Endothelial cell of umbilical vein (primary cell): Measurements from ENCODE around the gene SUCLG2. TPM values are rescaled to one million over a fixed set of nuclear protein-coding genes. Genes with fewer than 3 reads are reported as not detected.

Experiments used
- BruUV-seq: library from RNA; stranded (reverse); fragments of 400-500 nt; replicated peaks from 2 replicates; lab custom pipeline; 2021; lab: Mats Ljungman, UMichigan
- CTCF ChIA-PET: fragments of 300-600, 350-600 bp; sonication (Branson Sonifier 250); formaldehyde crosslinking; loops from one replicate; lab custom pipeline; 2021; ENCODE audit warnings: antibody characterized with exemption, inconsistent platforms; lab: Charles Lee
- POLR2A ChIA-PET: fragments of 300-600, 350-600 bp; sonication (Branson Sonifier 250); formaldehyde crosslinking; loops from one replicate; lab custom pipeline; 2021; ENCODE audit warnings: antibody characterized with exemption, inconsistent platforms; lab: Charles Lee
- DNase-seq: peaks from one replicate; pipeline ENCODE4 v3.0.0-alpha.2; 2011; ENCODE audit warnings: low read depth, low spot score
- FAIRE-seq: peaks from 2 replicates; lab custom pipeline; 2011; peaks lifted over from hg19 to GRCh38; lab: Jason Lieb, UNC
- H2AFZ ChIP-seq: 2 replicates; pipeline ENCODE4 v1.6.0; 2012; ENCODE audit warnings: low read depth, low read length, control low read depth, inconsistent platforms
- H3K27ac ChIP-seq: 2 replicates; pipeline ENCODE4 v1.5.1; 2011; ENCODE audit warnings: low read depth, mild to moderate bottlenecking, control low read depth, low read length, moderate library complexity; ENCODE audit not compliant: insufficient read depth
- H3K27me3 ChIP-seq, 2 experiments: 2 replicates each; pipeline versions ENCODE4 v1.6.0 to v1.6.1; 2011; ENCODE audit warnings: low read length in 2 of 2, mixed read lengths in 1 of 2; ENCODE audit not compliant: control insufficient read depth in 2 of 2, insufficient read depth in 2 of 2
- H3K36me3 ChIP-seq, 2 experiments: 2 replicates in 1 of 2; 3 replicates in 1 of 2; pipeline ENCODE4 v1.5.1; 2011; ENCODE audit warnings: low read length in 2 of 2, mild to moderate bottlenecking in 1 of 2, moderate library complexity in 1 of 2; ENCODE audit not compliant: control insufficient read depth in 2 of 2, insufficient read depth in 2 of 2; ENCODE audit errors: extremely low read depth in 1 of 2
- H3K4me1 ChIP-seq: 3 replicates; pipeline ENCODE4 v1.5.1; 2011; ENCODE audit warnings: mild to moderate bottlenecking, low read length; ENCODE audit not compliant: control insufficient read depth, insufficient read depth; ENCODE audit errors: extremely low read depth
- H3K4me2 ChIP-seq: 2 replicates; pipeline ENCODE4 v1.6.1; 2011; ENCODE audit warnings: low read length, control low read depth, mixed read lengths; ENCODE audit not compliant: insufficient read depth
- H3K4me3 ChIP-seq, 3 experiments: fragments of 200-600 bp in 1 of 3; sonication (generic), shearing (Covaris generic) in 1 of 3; replicated peaks in 1 of 3; 2 replicates each; pipeline ENCODE4 v1.5.1; 2011 to 2016; ENCODE audit warnings: control low read depth in 3 of 3, low read length in 3 of 3, mild to moderate bottlenecking in 2 of 3, inconsistent platforms in 1 of 3, low read depth in 1 of 3, moderate library complexity in 1 of 3; ENCODE audit not compliant: insufficient read depth in 1 of 3
- H3K79me2 ChIP-seq: 2 replicates; pipeline ENCODE4 v1.6.0; 2012; ENCODE audit warnings: low read length, inconsistent platforms; ENCODE audit not compliant: control insufficient read depth, insufficient read depth
- H3K9ac ChIP-seq: replicated peaks from 2 replicates; pipeline ENCODE3; 2011; ENCODE audit warnings: low read length, control low read depth; ENCODE audit not compliant: insufficient read depth; ENCODE audit errors: extremely low read depth
- H3K9me1 ChIP-seq: replicated peaks from 3 replicates; pipeline ENCODE4 v1.6.0; 2011; ENCODE audit warnings: mild to moderate bottlenecking, low read length; ENCODE audit not compliant: control insufficient read depth, insufficient read depth; ENCODE audit errors: extremely low read depth
- H3K9me3 ChIP-seq: replicated peaks from 2 replicates; pipeline ENCODE4 v1.5.1; 2012; ENCODE audit warnings: low read length, inconsistent platforms; ENCODE audit not compliant: control insufficient read depth, insufficient read depth
- H4K20me1 ChIP-seq: replicated peaks from 2 replicates; pipeline ENCODE3; 2011; ENCODE audit warnings: mild to moderate bottlenecking, low read length; ENCODE audit not compliant: control insufficient read depth, insufficient read depth; ENCODE audit errors: extremely low read depth
- EZH2 ChIP-seq: IDR thresholded peaks from 2 replicates; pipeline ENCODE4 v1.6.1; 2012; ENCODE audit warnings: borderline replicate concordance, low read depth, mild to moderate bottlenecking, moderate library complexity, low read length, inconsistent platforms; ENCODE audit not compliant: severe bottlenecking
- FOS ChIP-seq: IDR thresholded peaks from 2 replicates; pipeline ENCODE4 v1.6.1; 2011; ENCODE audit warnings: mild to moderate bottlenecking, low read length, moderate library complexity, borderline replicate concordance; ENCODE audit not compliant: insufficient read depth
- GATA2 ChIP-seq: IDR thresholded peaks from 2 replicates; pipeline ENCODE4 v1.7.0; 2011; ENCODE audit warnings: low read depth, mild to moderate bottlenecking, moderate library complexity, mixed read lengths, low read length; ENCODE audit not compliant: insufficient read length, insufficient read depth
- JUN ChIP-seq: IDR thresholded peaks from 2 replicates; pipeline ENCODE4 v1.6.1; 2011; ENCODE audit warnings: borderline replicate concordance, low read depth; ENCODE audit not compliant: insufficient read length, insufficient read depth
- MYC ChIP-seq: IDR thresholded peaks from one replicate; pipeline ENCODE4 v1.6.1; 2011; ENCODE audit warnings: mild to moderate bottlenecking, low read depth, low read length
- POLR2A ChIP-seq: IDR thresholded peaks from 2 replicates; pipeline ENCODE4 v1.6.1; 2012; ENCODE audit warnings: low read depth, mild to moderate bottlenecking, control low read depth, low read length
- POLR2AphosphoS5 ChIP-seq: IDR thresholded peaks from 2 replicates; pipeline ENCODE4 v1.6.1; 2012; ENCODE audit warnings: low read depth, mild to moderate bottlenecking, control low read depth, low read length, moderate library complexity; ENCODE audit not compliant: insufficient read depth
- dilution Hi-C: fragments of 300-500 bp; cut with MboI; formaldehyde crosslinking; loops from one replicate; pipeline ENCODE4 v1.15.0; 2019; ENCODE audit warnings: low sequenced_read_pairs; ENCODE audit not compliant: extremely low pct_ligation_motif_present
- intact Hi-C: fragments of 100-400 bp; cut with micrococcal nuclease; formaldehyde crosslinking; loops from one replicate; pipeline ENCODE4 v1.10.0; 2022
- polyA plus RNA-seq, 4 experiments: library from polyadenylated mRNA; depleted of rRNA in 3 of 4; stranded (reverse) in 3 of 4; unstranded in 1 of 4; fragments of >200 nt; gene quantifications; 2 replicates each; pipeline versions ENCODE4 v1.2.1 to v1.2.3, GENCODE V29; 2011 to 2012; ENCODE audit warnings: missing spikeins in 1 of 4
- total RNA-seq: library from RNA; stranded (reverse); gene quantifications from 2 replicates; pipeline ENCODE4 v1.2.3, GENCODE V29; 2021
- TF ChIP-seq, protein P1 (sequence below), 2 donors: IDR thresholded peaks; 1 replicate in 1 of 2; 2 replicates in 1 of 2; pipeline ENCODE4 v1.5.1; 2011; ENCODE audit warnings: low read length in 2 of 2, mild to moderate bottlenecking in 2 of 2, moderate library complexity in 2 of 2, control low read depth in 1 of 2, inconsistent platforms in 1 of 2, low read depth in 1 of 2; ENCODE audit not compliant: insufficient read depth in 1 of 2; ENCODE audit errors: extremely low read depth in 1 of 2
- TF ChIP-seq, protein P2 (sequence below): IDR thresholded peaks from 2 replicates; pipeline ENCODE4 v1.6.1; 2011; ENCODE audit not compliant: insufficient read depth, insufficient read length

Gene SUCLG2
- total and polyA plus RNA-seq, 2 donors (not counting 3 experiments of a cell fraction or from before 2014, with no cell fraction given): 8.1 to 38.3 TPM

- no peak overlapping the region for H3K4me3 ChIP-seq
- H3K9me3 ChIP-seq: no peaks in the 10 kb centered on the region
- H3K36me3 ChIP-seq: no peaks in the 10 kb centered on the region
- TF ChIP-seq POLR2A (no peak), GATA2 (no peak), JUN (no peak), EZH2 (no peak), MYC (no peak), FOS (no peak), POLR2AphosphoS5 (no peak)
- TF ChIP-seq, protein P1, sequence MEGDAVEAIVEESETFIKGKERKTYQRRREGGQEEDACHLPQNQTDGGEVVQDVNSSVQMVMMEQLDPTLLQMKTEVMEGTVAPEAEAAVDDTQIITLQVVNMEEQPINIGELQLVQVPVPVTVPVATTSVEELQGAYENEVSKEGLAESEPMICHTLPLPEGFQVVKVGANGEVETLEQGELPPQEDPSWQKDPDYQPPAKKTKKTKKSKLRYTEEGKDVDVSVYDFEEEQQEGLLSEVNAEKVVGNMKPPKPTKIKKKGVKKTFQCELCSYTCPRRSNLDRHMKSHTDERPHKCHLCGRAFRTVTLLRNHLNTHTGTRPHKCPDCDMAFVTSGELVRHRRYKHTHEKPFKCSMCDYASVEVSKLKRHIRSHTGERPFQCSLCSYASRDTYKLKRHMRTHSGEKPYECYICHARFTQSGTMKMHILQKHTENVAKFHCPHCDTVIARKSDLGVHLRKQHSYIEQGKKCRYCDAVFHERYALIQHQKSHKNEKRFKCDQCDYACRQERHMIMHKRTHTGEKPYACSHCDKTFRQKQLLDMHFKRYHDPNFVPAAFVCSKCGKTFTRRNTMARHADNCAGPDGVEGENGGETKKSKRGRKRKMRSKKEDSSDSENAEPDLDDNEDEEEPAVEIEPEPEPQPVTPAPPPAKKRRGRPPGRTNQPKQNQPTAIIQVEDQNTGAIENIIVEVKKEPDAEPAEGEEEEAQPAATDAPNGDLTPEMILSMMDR (IDR thresholded peaks at IDR 0.05; ENCODE audit: extremely low read depth in 1 of 2, insufficient read depth in 1 of 2, low read depth in 1 of 2, low read length in 2 of 2): no peak
- TF ChIP-seq, protein P2, sequence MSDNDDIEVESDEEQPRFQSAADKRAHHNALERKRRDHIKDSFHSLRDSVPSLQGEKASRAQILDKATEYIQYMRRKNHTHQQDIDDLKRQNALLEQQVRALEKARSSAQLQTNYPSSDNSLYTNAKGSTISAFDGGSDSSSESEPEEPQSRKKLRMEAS: no peak
- H3K9me1 ChIP-seq: no peaks in the 10 kb centered on the region
- ChIA-PET CTCF (interaction anchor here (1.7 kb wide), 1 partner anchor 9 kb away, joined by 3 read pairs; no protein-coding TSS in a partner anchor), POLR2A (no interaction called here)
- no peak overlapping the region for H3K4me2 ChIP-seq
- H4K20me1 ChIP-seq: no peaks in the 10 kb centered on the region
- DNase-seq (no peak), FAIRE-seq (no peak)
- no peak overlapping the region for H2AFZ ChIP-seq
- peaks cover 10% of the 10 kb centered on the region for H3K79me2 ChIP-seq
- H3K27me3 ChIP-seq: no peaks in the 10 kb centered on the region
- H3K9ac ChIP-seq: no peak overlapping the region
- BruUV-seq: no TSS peak
- intact Hi-C loops: no loop called here
- no peak overlapping the region for H3K27ac ChIP-seq
- H3K4me1 ChIP-seq: peaks cover 9% of the 10 kb centered on the region
- dilution Hi-C loops: no loop called here
Observed at GRCh38 chr3:67656614-67657013, 2.2 kb upstream of the SUCLG2 start.
